Endothelial cell of umbilical vein (primary cell): ENCODE data around the gene KRT26. TPM values are rescaled to one million over a fixed set of nuclear protein-coding genes. Genes with fewer than 3 reads are reported as not detected.

ENCODE experiments used
- BruUV-seq: library from RNA; stranded (reverse); fragments of 400-500 nt; replicated peaks from 2 replicates; lab custom pipeline; 2021; lab: Mats Ljungman, UMichigan
- CTCF ChIA-PET: fragments of 300-600, 350-600 bp; sonication (Branson Sonifier 250); formaldehyde crosslinking; loops from one replicate; lab custom pipeline; 2021; ENCODE audit warnings: antibody characterized with exemption, inconsistent platforms; lab: Charles Lee
- POLR2A ChIA-PET: fragments of 300-600, 350-600 bp; sonication (Branson Sonifier 250); formaldehyde crosslinking; loops from one replicate; lab custom pipeline; 2021; ENCODE audit warnings: antibody characterized with exemption, inconsistent platforms; lab: Charles Lee
- DNase-seq: peaks from one replicate; pipeline ENCODE4 v3.0.0-alpha.2; 2011; ENCODE audit warnings: low read depth, low spot score
- FAIRE-seq: peaks from 2 replicates; lab custom pipeline; 2011; peaks lifted over from hg19 to GRCh38; lab: Jason Lieb, UNC
- H2AFZ ChIP-seq: 2 replicates; pipeline ENCODE4 v1.6.0; 2012; ENCODE audit warnings: low read depth, low read length, control low read depth, inconsistent platforms
- H3K27ac ChIP-seq: 2 replicates; pipeline ENCODE4 v1.5.1; 2011; ENCODE audit warnings: low read depth, mild to moderate bottlenecking, control low read depth, low read length, moderate library complexity; ENCODE audit not compliant: insufficient read depth
- H3K27me3 ChIP-seq, 2 experiments: 2 replicates each; pipeline versions ENCODE4 v1.6.0 to v1.6.1; 2011; ENCODE audit warnings: low read length in 2 of 2, mixed read lengths in 1 of 2; ENCODE audit not compliant: control insufficient read depth in 2 of 2, insufficient read depth in 2 of 2
- H3K36me3 ChIP-seq, 2 experiments: 2 replicates in 1 of 2; 3 replicates in 1 of 2; pipeline ENCODE4 v1.5.1; 2011; ENCODE audit warnings: low read length in 2 of 2, mild to moderate bottlenecking in 1 of 2, moderate library complexity in 1 of 2; ENCODE audit not compliant: control insufficient read depth in 2 of 2, insufficient read depth in 2 of 2; ENCODE audit errors: extremely low read depth in 1 of 2
- H3K4me1 ChIP-seq: 3 replicates; pipeline ENCODE4 v1.5.1; 2011; ENCODE audit warnings: mild to moderate bottlenecking, low read length; ENCODE audit not compliant: control insufficient read depth, insufficient read depth; ENCODE audit errors: extremely low read depth
- H3K4me2 ChIP-seq: 2 replicates; pipeline ENCODE4 v1.6.1; 2011; ENCODE audit warnings: low read length, control low read depth, mixed read lengths; ENCODE audit not compliant: insufficient read depth
- H3K4me3 ChIP-seq, 3 experiments: fragments of 200-600 bp in 1 of 3; sonication (generic), shearing (Covaris generic) in 1 of 3; replicated peaks in 1 of 3; 2 replicates each; pipeline ENCODE4 v1.5.1; 2011 to 2016; ENCODE audit warnings: control low read depth in 3 of 3, low read length in 3 of 3, mild to moderate bottlenecking in 2 of 3, inconsistent platforms in 1 of 3, low read depth in 1 of 3, moderate library complexity in 1 of 3; ENCODE audit not compliant: insufficient read depth in 1 of 3
- H3K79me2 ChIP-seq: 2 replicates; pipeline ENCODE4 v1.6.0; 2012; ENCODE audit warnings: low read length, inconsistent platforms; ENCODE audit not compliant: control insufficient read depth, insufficient read depth
- H3K9ac ChIP-seq: replicated peaks from 2 replicates; pipeline ENCODE3; 2011; ENCODE audit warnings: low read length, control low read depth; ENCODE audit not compliant: insufficient read depth; ENCODE audit errors: extremely low read depth
- H3K9me1 ChIP-seq: replicated peaks from 3 replicates; pipeline ENCODE4 v1.6.0; 2011; ENCODE audit warnings: mild to moderate bottlenecking, low read length; ENCODE audit not compliant: control insufficient read depth, insufficient read depth; ENCODE audit errors: extremely low read depth
- H3K9me3 ChIP-seq: replicated peaks from 2 replicates; pipeline ENCODE4 v1.5.1; 2012; ENCODE audit warnings: low read length, inconsistent platforms; ENCODE audit not compliant: control insufficient read depth, insufficient read depth
- H4K20me1 ChIP-seq: replicated peaks from 2 replicates; pipeline ENCODE3; 2011; ENCODE audit warnings: mild to moderate bottlenecking, low read length; ENCODE audit not compliant: control insufficient read depth, insufficient read depth; ENCODE audit errors: extremely low read depth
- FOS ChIP-seq: IDR thresholded peaks from 2 replicates; pipeline ENCODE4 v1.6.1; 2011; ENCODE audit warnings: mild to moderate bottlenecking, low read length, moderate library complexity, borderline replicate concordance; ENCODE audit not compliant: insufficient read depth
- GATA2 ChIP-seq: IDR thresholded peaks from 2 replicates; pipeline ENCODE4 v1.7.0; 2011; ENCODE audit warnings: low read depth, mild to moderate bottlenecking, moderate library complexity, mixed read lengths, low read length; ENCODE audit not compliant: insufficient read length, insufficient read depth
- JUN ChIP-seq: IDR thresholded peaks from 2 replicates; pipeline ENCODE4 v1.6.1; 2011; ENCODE audit warnings: borderline replicate concordance, low read depth; ENCODE audit not compliant: insufficient read length, insufficient read depth
- POLR2A ChIP-seq: IDR thresholded peaks from 2 replicates; pipeline ENCODE4 v1.6.1; 2012; ENCODE audit warnings: low read depth, mild to moderate bottlenecking, control low read depth, low read length
- dilution Hi-C: fragments of 300-500 bp; cut with MboI; formaldehyde crosslinking; loops from one replicate; pipeline ENCODE4 v1.15.0; 2019; ENCODE audit warnings: low sequenced_read_pairs; ENCODE audit not compliant: extremely low pct_ligation_motif_present
- intact Hi-C: fragments of 100-400 bp; cut with micrococcal nuclease; formaldehyde crosslinking; loops from one replicate; pipeline ENCODE4 v1.10.0; 2022
- polyA plus RNA-seq, 4 experiments: library from polyadenylated mRNA; depleted of rRNA in 3 of 4; stranded (reverse) in 3 of 4; unstranded in 1 of 4; fragments of >200 nt; gene quantifications; 2 replicates each; pipeline versions ENCODE4 v1.2.1 to v1.2.3, GENCODE V29; 2011 to 2012; ENCODE audit warnings: missing spikeins in 1 of 4
- total RNA-seq: library from RNA; stranded (reverse); gene quantifications from 2 replicates; pipeline ENCODE4 v1.2.3, GENCODE V29; 2021

The KRT26 gene
- total and polyA plus RNA-seq, 2 donors (not counting 3 experiments of a cell fraction or from before 2014, with no cell fraction given): not detected

DNA sequence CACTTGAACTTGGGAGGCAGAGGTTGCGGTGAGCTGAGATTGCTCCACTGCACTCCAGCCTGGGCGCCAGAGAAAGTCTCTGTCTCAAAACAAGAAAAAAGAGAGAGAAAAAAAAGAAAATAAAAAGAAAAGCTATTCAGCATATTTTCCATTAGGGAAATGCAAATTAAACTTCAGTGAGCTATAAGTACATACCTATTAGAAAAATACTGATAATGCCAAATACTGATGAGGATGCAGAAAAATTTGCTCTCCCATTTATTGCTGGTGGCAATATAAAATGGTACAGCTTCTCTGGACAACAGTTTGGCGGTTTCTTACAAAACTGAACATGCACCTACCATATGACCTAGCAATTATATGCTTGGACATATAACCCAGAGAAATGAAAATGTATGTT is 40.6 kb upstream of the KRT26 start:
- Histone ChIP-seq H3K9me1 (no peaks in the 10 kb centered on the region), H2AFZ (no peak overlapping the region), H3K27me3 (peaks cover 4 to 7% of the 10 kb centered on the region in 2 experiments), H3K36me3 (peaks cover 0 to 2% of the 10 kb centered on the region in 2 experiments), H3K27ac (no peak overlapping the region), H3K9ac (no peak overlapping the region), H3K4me1 (peaks cover 9% of the 10 kb centered on the region), H4K20me1 (no peaks in the 10 kb centered on the region), H3K4me2 (no peak overlapping the region), H3K79me2 (no peaks in the 10 kb centered on the region), H3K9me3 (no peaks in the 10 kb centered on the region), H3K4me3 (no peak overlapping the region)
- intact Hi-C loops (no loop called here), dilution Hi-C loops (no loop called here)
- BruUV-seq: no TSS peak
- ChIA-PET POLR2A (no interaction called here), CTCF (no interaction called here)
- no peak for DNase-seq
- TF ChIP-seq FOS (no peak), POLR2A (no peak)
- FAIRE-seq: no peak

DNA sequence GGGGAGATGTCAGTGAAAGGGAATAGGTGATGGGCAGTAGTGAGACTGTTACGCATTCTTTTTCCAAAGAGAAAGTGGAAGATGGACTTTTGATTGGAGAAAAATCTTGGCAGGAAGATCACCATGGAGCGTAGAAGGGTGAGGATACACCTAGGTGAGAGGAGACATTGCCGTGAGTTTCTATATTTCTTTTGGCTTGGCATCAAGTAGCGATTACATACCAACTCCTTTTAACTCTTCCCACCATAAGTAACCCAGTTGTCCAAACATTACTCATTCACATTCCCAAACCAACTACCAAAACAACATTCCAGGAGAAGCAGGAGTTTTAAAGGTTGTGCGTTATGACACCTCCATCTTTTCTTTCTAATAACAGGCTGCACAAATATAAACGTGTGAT is 38.5 kb upstream of the KRT26 start:
- POLR2A ChIA-PET: no interaction called here
- no peak overlapping the region for H3K4me3 ChIP-seq
- H3K79me2 ChIP-seq: no peaks in the 10 kb centered on the region
- intact Hi-C loops: no loop called here
- CTCF ChIA-PET: no interaction called here
- no TSS peak for BruUV-seq
- H3K36me3 ChIP-seq: no peaks in the 10 kb centered on the region
- H2AFZ ChIP-seq: no peak overlapping the region
- dilution Hi-C loops: no loop called here
- H3K9me3 ChIP-seq: no peaks in the 10 kb centered on the region
- no peaks in the 10 kb centered on the region for H3K9me1 ChIP-seq
- H3K27me3 ChIP-seq: peaks cover 13% of the 10 kb centered on the region in 2 experiments
- H3K9ac ChIP-seq: no peak overlapping the region
- no peaks in the 10 kb centered on the region for H4K20me1 ChIP-seq
- H3K4me2 ChIP-seq: peak overlapping the region; percentile 56
- FAIRE-seq: peak; percentile 31
- DNase-seq: peak; percentile 58
- peaks cover 9% of the 10 kb centered on the region for H3K4me1 ChIP-seq
- TF ChIP-seq FOS (no peak), GATA2 (no peak), JUN (peak; percentile 56)
- no peak overlapping the region for H3K27ac ChIP-seq
